ENCODE data around the gene PRPF40B. TPM values are rescaled to one million over a fixed set of nuclear protein-coding genes. Genes with fewer than 3 reads are reported as not detected.

PRPF40B gene
- total and polyA plus RNA-seq, 3 donors from 2014 or later = 49.2 to 66.8 (median 66.7) TPM

DNA sequence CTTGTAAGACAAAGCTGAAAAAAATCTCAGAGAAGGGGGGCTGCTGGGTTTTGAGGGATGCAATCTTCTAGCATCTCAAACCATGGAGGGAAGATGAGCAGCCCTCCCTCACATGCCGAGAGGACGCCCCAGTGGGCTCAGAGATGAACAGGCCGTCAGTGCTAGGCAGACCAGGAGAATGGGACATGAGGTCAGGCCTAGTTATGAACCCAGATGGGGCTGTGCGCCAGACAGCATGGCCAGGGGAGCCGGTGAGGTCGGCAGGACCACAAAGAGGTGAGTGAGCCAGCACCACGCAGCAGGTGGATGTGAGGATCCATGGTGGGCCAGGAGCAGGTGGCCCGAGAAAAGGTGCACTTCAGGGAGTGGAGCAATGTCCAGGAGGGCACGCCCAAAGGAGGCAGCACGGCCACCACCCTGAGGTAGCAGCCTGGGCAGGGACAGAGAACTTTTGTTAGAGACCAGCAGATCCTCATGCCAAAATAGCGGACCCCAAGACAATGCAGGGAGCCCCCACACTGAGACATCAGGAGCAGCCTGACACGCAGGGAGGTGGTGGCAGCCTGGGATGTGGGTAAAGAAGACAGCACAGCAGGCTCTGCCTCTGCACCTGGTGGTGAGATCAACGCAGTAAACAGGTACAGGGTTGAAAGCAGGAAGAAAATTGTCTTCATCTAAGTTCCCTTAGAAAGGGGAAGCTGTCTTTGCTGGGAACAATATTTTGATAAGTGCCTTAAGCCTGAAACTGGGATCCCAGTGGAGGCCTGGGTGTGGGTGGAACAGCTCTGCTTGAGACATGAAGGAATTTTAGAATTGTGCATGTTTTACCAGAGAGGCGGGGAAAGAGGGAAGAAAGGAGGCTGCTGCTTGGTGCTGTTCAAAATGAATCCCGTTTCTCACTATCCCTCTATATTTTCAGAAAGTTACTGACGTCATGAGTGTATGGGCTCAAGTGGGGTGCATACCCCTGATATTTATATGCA, 37.6 kb upstream of the PRPF40B start:
- intact Hi-C loops (cut with DNase I; ENCODE audit: low total_unique reads) = no loop called here

DNA sequence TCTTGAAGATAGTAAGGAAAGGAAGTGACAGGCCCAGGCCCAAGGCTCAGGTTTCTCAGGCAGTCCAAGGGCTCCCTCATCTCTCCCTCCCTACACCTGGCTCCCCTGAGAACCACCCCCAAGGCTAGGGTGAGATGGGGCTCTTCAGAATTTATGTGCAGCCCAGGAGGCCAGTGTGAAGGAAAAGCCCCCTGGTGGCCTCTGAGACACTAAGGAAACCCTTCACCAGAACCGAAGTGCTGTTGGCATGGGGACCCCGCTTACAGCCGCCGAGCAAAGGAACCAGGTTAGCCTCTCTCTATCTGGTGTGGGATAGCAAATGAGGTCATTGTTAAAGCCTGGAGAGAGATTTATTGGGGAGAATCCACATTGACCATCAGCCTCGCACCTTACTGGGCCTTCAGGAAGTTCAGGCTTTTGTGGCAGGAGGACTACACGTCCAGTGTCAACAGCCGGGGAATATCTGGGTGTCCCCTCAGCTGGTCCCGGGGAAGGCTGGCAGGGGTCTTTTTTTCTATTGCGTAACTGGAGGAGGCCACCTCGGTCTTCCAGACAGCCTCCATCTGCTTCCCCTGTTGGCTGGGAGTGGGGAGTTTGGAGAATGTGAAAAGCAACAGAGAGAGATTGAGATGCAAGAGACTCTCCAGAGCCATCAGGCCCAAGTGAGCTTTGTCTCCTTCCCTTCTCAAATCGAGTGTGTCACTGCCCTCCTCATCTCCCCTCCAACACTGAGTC, 36.0 kb upstream of the PRPF40B start:
- Histone ChIP-seq H3K27me3 (no peaks in the 10 kb centered on the region), H3K36me3 (ENCODE audit: low read depth, missing control alignments) (no peaks in the 10 kb centered on the region), H3K4me1 (peaks cover 13% of the 10 kb centered on the region), H3K4me3 (no peak overlapping the region), H3K27ac (no peak overlapping the region), H3K9me3 (no peaks in the 10 kb centered on the region)
- no peak for TF ChIP-seq POLR2A (IDR thresholded peaks at IDR 0.05)
- TF ChIP-seq CTCF (IDR thresholded peaks at IDR 0.05) = no peak
- WGBS, 2 donors = 91 to 100% methylated on average over 3 to 11 of the region's 11 CpGs
- DNase-seq = peak; percentile 2
- intact Hi-C loops (cut with DNase I; ENCODE audit: low total_unique reads) = no loop called here

More for the DNA sequence above, 37.6 kb upstream of the PRPF40B start:
- H3K27me3 ChIP-seq = no peaks in the 10 kb centered on the region
- WGBS, 2 donors = 77 to 84% methylated on average over 11 to 16 of the region's 16 CpGs
- TF ChIP-seq CTCF (IDR thresholded peaks at IDR 0.05) (no peak), POLR2A (IDR thresholded peaks at IDR 0.05) (no peak)
- no peak overlapping the region for H3K27ac ChIP-seq
- H3K4me3 ChIP-seq = no peak overlapping the region
- no peaks in the 10 kb centered on the region for H3K9me3 ChIP-seq
- H3K36me3 ChIP-seq (ENCODE audit: low read depth, missing control alignments) = no peaks in the 10 kb centered on the region
- peak; percentile 19 for DNase-seq
- peaks cover 20% of the 10 kb centered on the region for H3K4me1 ChIP-seq

- intact Hi-C loops (cut with DNase I; ENCODE audit: low total_unique reads) = no loop called here
- TF ChIP-seq POLR2A (IDR thresholded peaks at IDR 0.05) (no peak), CTCF (IDR thresholded peaks at IDR 0.05) (no peak)
- WGBS, 2 donors = 92% methylated on average over 7 of the region's 7 CpGs
These were observed 35.1 kb upstream of the PRPF40B start for GRCh38 chr12:49588281-49588680.

DNA sequence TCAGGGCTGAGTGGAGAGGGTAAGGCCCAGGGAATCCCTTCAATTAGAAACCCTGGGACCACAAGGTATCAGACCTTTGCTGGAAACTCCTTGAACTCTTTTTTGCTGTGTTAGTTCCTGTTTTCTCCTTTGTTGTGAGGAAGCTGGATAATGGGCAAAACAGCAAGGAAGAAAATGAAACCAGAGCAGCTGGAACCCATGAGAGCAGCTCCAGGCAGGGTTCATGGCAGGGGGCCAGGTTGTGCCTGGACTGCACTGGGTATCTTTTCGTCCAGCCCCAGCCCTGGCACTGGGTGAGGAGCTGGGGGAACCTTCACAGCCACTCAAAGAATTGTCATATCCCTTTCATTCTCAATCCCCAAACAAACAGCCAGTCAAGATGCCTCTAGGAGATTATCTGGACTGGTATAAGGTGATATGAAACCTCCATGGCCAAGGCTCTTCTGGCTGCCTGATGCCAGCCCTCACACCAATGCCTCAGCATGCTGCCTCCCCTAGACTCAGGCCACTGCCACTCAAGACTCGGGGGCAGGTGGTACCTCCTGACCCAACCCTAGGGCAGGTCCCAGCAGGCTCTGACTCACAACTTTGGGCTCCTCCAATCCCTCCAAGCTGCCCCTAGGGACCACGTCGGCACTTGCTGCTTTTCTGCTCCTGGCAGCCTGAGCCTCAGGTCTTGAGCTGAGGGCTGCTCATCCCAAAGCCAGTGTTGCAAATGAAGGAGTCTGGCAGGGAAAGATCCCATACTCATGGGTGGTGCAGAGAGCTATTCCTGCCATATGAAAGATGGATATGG, 34.4 kb upstream of the PRPF40B start:
- intact Hi-C loops (cut with DNase I; ENCODE audit: low total_unique reads) = no loop called here

More at GRCh38 chr12:49588281-49588680, 35.1 kb upstream of the PRPF40B start:
- Histone ChIP-seq H3K27ac (no peak overlapping the region), H3K4me1 (peaks cover 11% of the 10 kb centered on the region), H3K4me3 (no peak overlapping the region), H3K27me3 (no peaks in the 10 kb centered on the region), H3K9me3 (no peaks in the 10 kb centered on the region), H3K36me3 (ENCODE audit: low read depth, missing control alignments) (no peaks in the 10 kb centered on the region)
- DNase-seq = peak; percentile 4

More for the DNA sequence above, 34.4 kb upstream of the PRPF40B start:
- Histone ChIP-seq H3K27ac (no peak overlapping the region), H3K4me1 (peaks cover 6% of the 10 kb centered on the region), H3K9me3 (no peaks in the 10 kb centered on the region), H3K27me3 (no peaks in the 10 kb centered on the region), H3K4me3 (no peak overlapping the region), H3K36me3 (ENCODE audit: low read depth, missing control alignments) (no peaks in the 10 kb centered on the region)
- WGBS, 2 donors = 87 to 95% methylated on average over 3 to 4 of the region's 4 CpGs
- TF ChIP-seq POLR2A (IDR thresholded peaks at IDR 0.05) (no peak), CTCF (IDR thresholded peaks at IDR 0.05) (no peak)
- peak; percentile 10 for DNase-seq

Measured in testis (tissue), 3 donors.